ENCODE results near the gene GPANK1.

GRCh38 chr6:31697555-31697954 is 32.8 kb upstream of the GPANK1 start:
- TF ChIP-seq CTCF (IDR thresholded peaks at IDR 0.05) (no peak), POLR2A (IDR thresholded peaks at IDR 0.05) (no peak)

Measured in adrenal gland (tissue), 5 donors.